Right lobe of liver (tissue), 6 donors: ENCODE data around the gene MON2. TPM values are rescaled to one million over a fixed set of nuclear protein-coding genes. Genes with fewer than 3 reads are reported as not detected.
"Not testable (repeated sequence)": the region's sequence is repeated elsewhere in the genome, so short reads cannot be mapped to it uniquely, and the experiment has no call there.

ENCODE experiments used
- ATAC-seq, 4 donors: fragments of 200-7000 bp; cut with Tn5 transposase; one replicate each; pipeline ENCODE4 v1.9.1; 2020; ENCODE audit warnings: mild to moderate bottlenecking in 4 of 4, moderate library complexity in 4 of 4
- DNase-seq, 3 donors: peaks; one replicate each; pipeline ENCODE4 v3.0.0-alpha.2; 2020
- H3K27ac ChIP-seq, 3 donors: fragments of 200-600 bp; one replicate each; pipeline ENCODE4 v1.8.0; 2022
- H3K27me3 ChIP-seq, 2 donors: fragments of 200-600 bp; one replicate each; pipeline ENCODE4 v1.8.0; 2022
- H3K36me3 ChIP-seq, 4 donors: fragments of 200-600 bp; sonication (generic) in 1 of 4; one replicate each; pipeline versions ENCODE4 v1.5.1 to v1.8.0; 2017 to 2022; ENCODE audit warnings: control low read depth in 1 of 4
- H3K4me1 ChIP-seq, 4 donors: fragments of 200-600 bp; sonication (generic) in 1 of 4; one replicate each; pipeline versions ENCODE4 v1.5.1 to v1.8.0; 2017 to 2022; ENCODE audit warnings: control low read depth in 1 of 4
- H3K4me3 ChIP-seq, 3 donors: fragments of 200-600 bp; one replicate each; pipeline ENCODE4 v1.8.0; 2022
- H3K9me3 ChIP-seq, 4 donors: fragments of 200-600 bp; sonication (generic) in 1 of 4; one replicate each; pipeline versions ENCODE4 v1.5.1 to v1.8.0; 2017 to 2022; ENCODE audit warnings: control low read depth in 1 of 4
- POLR2A ChIP-seq: fragments of 450-650 bp; IDR thresholded peaks from one replicate; pipeline ENCODE4 v1.6.1; 2017; ENCODE audit warnings: antibody characterized with exemption, mild to moderate bottlenecking
- WGBS: methylation state at CpG from one replicate; pipeline ENCODE4 v1.1.6; 2018; ENCODE audit warnings: low coverage, low lambda C conversion rate; ENCODE audit not compliant: insufficient coverage; ENCODE audit errors: missing lambda C conversion rate; 5-methylcytosine and 5-hydroxymethylcytosine counted together
- intact Hi-C, 2 donors: fragments of 100-400 bp; cut with DNase I; formaldehyde crosslinking; loops; one replicate each; pipeline versions ENCODE4 v1.11.2 to v1.14.1; 2022
- total RNA-seq, 6 experiments: library from RNA; depleted of rRNA in 2 of 6; stranded (reverse); fragments of >200 nt in 2 of 6; fragmentation: NEBNext Ultra II Directional in 3 of 6; extraction: Animal tissue kit (Norgen Biotek cat#: 25700) in 3 of 6; gene quantifications; one replicate each; pipeline versions ENCODE4 v1.1.0 to v1.2.4, GENCODE V29; 2016 to 2023
- TF ChIP-seq, protein P1 (sequence below), 4 donors: fragments of 200-600 bp in 3 of 4; fragments of 450-650 bp in 1 of 4; IDR thresholded peaks; one replicate each; pipeline versions ENCODE4 v1.5.1 to v1.8.0; 2016 to 2022; ENCODE audit warnings: antibody characterized with exemption in 4 of 4, mild to moderate bottlenecking in 2 of 4
- donor health status: DM: no; HTN: yes; CAD: no.
- donor health status: DM: no; HTN: no; CAD: no.
- donor health status: DM: no; HTN: no; CAD: no.
- donor health status: DM: no; HTN: yes; CAD: no.
- donor health status: DM: no; HTN: yes; CAD: no.

The MON2 gene
- total RNA-seq, 6 experiments from 2014 or later = 26.6 to 37.4 (median 30.5) TPM

DNA sequence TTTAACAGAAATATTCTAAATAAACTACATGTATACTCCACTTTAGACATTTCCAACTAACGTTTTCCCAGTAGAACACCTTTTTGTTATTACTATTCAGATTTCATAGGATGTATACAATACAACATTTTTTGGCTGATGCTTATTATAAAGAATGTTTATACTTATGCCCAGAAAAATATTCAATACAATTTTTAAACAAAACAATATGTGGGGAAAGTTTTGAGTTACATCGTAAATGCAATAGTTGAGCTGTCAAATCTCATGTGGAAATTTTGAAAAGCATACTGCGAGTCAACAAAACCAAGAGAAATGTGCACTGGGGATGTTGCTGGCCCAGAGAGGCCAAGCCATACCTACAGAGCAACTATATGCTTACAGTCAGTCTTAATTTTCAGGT, 18.2 kb upstream of the MON2 start:
- no peak for TF ChIP-seq POLR2A
- TF ChIP-seq, protein P1, sequence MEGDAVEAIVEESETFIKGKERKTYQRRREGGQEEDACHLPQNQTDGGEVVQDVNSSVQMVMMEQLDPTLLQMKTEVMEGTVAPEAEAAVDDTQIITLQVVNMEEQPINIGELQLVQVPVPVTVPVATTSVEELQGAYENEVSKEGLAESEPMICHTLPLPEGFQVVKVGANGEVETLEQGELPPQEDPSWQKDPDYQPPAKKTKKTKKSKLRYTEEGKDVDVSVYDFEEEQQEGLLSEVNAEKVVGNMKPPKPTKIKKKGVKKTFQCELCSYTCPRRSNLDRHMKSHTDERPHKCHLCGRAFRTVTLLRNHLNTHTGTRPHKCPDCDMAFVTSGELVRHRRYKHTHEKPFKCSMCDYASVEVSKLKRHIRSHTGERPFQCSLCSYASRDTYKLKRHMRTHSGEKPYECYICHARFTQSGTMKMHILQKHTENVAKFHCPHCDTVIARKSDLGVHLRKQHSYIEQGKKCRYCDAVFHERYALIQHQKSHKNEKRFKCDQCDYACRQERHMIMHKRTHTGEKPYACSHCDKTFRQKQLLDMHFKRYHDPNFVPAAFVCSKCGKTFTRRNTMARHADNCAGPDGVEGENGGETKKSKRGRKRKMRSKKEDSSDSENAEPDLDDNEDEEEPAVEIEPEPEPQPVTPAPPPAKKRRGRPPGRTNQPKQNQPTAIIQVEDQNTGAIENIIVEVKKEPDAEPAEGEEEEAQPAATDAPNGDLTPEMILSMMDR (IDR thresholded peaks at IDR 0.05) = no peak
- Histone ChIP-seq H3K27me3 (no peaks in the 10 kb centered on the region), H3K4me3 (no peak overlapping the region), H3K36me3 (no peaks in the 10 kb centered on the region), H3K27ac (no peak overlapping the region), H3K4me1 (no peaks in the 10 kb centered on the region), H3K9me3 (no peaks in the 10 kb centered on the region)
- DNase-seq (no peak), ATAC-seq (no peak)
- intact Hi-C loops = no loop called here
- 69% methylated on average over 3 of the region's 3 CpGs for WGBS

DNA sequence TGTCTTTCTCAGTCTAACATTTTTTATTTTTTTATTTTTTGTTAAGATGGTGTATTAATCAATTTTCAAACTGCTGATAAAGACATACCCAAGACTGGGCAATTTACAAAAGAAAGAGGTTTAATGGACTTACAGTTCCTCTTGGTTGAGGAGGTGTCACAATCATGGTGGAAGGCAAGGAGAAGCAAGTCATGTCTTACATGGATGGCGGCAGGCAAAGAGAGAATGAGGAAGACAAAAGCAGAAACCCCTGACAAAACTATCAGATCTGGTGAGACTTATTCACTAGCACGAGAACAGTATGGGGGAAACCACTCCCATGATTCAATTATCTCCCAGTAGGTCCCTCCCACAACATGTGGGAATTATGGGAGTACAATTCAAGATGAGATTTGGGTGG, 11.2 kb upstream of the MON2 start:
- DNase-seq, ATAC-seq, intact Hi-C loops, H3K4me1 ChIP-seq, H3K27ac ChIP-seq, H3K27me3 ChIP-seq, H3K4me3 ChIP-seq, H3K9me3 ChIP-seq, H3K36me3 ChIP-seq: not testable (repeated sequence)
- WGBS = 58% methylated on average over 2 of the region's 2 CpGs

DNA sequence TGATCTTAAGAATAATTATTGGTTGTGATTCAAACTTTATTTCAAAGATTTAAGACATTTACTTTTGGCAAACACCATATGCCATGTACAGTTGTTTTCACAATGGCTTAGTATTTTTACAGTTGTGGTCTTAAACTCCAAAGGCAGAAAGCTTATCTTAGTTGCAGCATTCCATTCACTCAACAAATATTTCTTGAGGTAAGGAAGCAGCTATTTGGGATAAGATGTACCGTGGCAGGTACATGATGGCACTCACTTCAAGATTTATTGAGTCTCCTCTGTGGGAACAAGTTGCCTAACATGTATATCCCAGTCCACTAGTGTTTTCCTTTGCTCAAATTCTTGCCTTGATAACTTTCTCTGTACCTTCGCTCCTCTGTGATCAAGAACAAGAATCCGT, 8.0 kb upstream of the MON2 start:
- DNase-seq (no peak), ATAC-seq (no peak)
- no peaks in the 10 kb centered on the region for H3K36me3 ChIP-seq
- TF ChIP-seq POLR2A = no peak
- TF ChIP-seq, protein P1 (IDR thresholded peaks at IDR 0.05) = no peak
- WGBS = 73% methylated on average over 3 of the region's 3 CpGs
- no peaks in the 10 kb centered on the region for H3K9me3 ChIP-seq
- H3K27me3 ChIP-seq = no peaks in the 10 kb centered on the region
- H3K4me3 ChIP-seq = no peak overlapping the region
- no peaks in the 10 kb centered on the region for H3K4me1 ChIP-seq
- no peak overlapping the region for H3K27ac ChIP-seq
- intact Hi-C loops = no loop called here

DNA sequence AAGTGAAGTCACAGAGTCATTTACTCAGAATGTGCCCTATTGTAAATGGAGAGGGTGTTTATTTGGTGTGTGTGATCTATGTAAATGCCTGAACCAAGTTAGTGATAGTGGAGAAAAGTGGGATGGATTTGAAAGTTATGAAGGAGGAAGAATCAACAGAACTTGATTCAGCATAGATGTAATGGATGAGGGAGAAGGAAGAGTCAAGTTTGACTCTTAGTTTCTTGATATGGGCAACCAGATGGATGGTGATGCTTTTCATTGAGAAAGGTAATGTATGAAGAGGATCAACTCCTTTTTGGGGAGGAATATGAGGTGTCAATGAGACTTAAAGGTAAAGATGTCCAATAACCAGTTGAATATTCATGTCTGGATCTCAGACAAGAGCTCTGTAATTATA, 6.7 kb upstream of the MON2 start:
- DNase-seq = no peak
- no peaks in the 10 kb centered on the region for H3K36me3 ChIP-seq
- no peak overlapping the region for H3K27ac ChIP-seq
- no peaks in the 10 kb centered on the region for H3K4me1 ChIP-seq
- intact Hi-C loops = no loop called here
- TF ChIP-seq, protein P1 (IDR thresholded peaks at IDR 0.05) = no peak
- no peak for TF ChIP-seq POLR2A
- H3K27me3 ChIP-seq = no peaks in the 10 kb centered on the region
- ATAC-seq = no peak
- no peaks in the 10 kb centered on the region for H3K9me3 ChIP-seq
- H3K4me3 ChIP-seq = no peak overlapping the region

DNA sequence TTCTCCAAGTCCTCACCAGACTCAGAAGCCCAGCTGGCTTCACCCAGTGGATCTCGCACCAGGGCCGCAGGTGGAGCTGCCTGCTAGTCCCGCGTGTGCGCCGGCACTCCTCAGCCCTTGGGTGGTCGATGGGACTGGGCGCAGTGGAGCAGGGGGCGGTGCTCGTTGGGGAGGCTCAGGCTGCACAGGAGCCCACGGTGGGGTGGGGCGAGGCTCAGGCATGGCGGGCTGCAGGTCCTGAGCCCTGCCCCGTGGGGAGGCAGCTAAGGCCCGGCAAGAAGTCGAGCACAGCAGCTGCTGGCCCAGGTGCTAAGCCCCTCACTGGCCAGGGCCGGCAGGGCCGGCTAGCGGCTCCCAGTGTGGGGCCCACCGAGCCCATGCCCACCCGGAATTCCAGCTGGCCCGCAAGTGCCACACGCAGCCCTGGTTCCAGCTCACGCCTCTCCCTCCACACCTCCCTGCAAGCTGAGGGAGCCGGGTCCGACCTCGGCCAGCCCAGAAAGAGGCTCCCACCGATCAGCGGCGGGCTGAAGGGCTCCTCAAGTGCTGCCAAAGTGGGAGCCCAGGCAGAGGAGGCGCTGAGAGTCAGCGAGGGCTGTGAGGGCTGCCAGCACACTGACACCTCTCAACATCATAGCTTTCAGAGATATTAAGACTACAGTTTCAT, 5.3 kb upstream of the MON2 start:
- ATAC-seq, H3K27me3 ChIP-seq, H3K36me3 ChIP-seq, DNase-seq, H3K4me3 ChIP-seq, H3K9me3 ChIP-seq, intact Hi-C loops, H3K27ac ChIP-seq, H3K4me1 ChIP-seq: not testable (repeated sequence)
- 89% methylated on average over 3 of the region's 32 CpGs for WGBS

DNA sequence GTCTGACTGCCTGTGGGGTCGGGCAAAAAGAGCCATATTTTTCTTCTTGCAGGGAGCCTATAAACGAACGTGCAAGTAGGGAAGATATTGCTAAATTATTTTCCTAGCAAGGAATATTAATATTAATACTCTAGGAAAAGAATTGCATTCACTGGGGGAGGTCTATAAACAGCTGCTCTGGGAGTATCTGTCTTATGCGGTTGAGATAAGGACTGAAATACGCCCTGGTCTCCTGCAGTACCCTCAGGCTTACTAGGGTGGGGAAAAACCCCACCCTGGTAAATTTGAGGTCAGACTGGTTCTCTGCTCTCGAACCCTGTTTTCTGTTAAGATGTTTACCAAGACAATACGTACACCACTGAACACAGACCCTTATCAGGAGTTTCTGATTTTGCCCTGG, 3.4 kb upstream of the MON2 start:
- ATAC-seq = not testable (repeated sequence)
- 69% methylated on average over 7 of the region's 7 CpGs for WGBS

More for the DNA sequence above, 3.4 kb upstream of the MON2 start:
- H3K27ac ChIP-seq, H3K36me3 ChIP-seq, H3K9me3 ChIP-seq, intact Hi-C loops, H3K4me3 ChIP-seq, DNase-seq, H3K27me3 ChIP-seq: not testable (repeated sequence)
- H3K4me1 ChIP-seq = peaks cover 0 to 13% (median 2%) of the 10 kb centered on the region in 4 donors
